ENCODE measurements around the gene ISOC1.

ISOC1 gene

GRCh38 chr5:129112295-129112694, 17.7 kb downstream of the ISOC1 start:
- H3K9ac ChIP-seq (ENCODE audit: low read depth, low read length), result no peak overlapping the region

GRCh38 chr5:129113867-129114266, 19.3 kb downstream of the ISOC1 start:
- no peaks in the 10 kb centered on the region for H3K36me3 ChIP-seq (ENCODE audit: control insufficient read depth, insufficient read depth, low read length)
- no peak overlapping the region for H3K27ac ChIP-seq (ENCODE audit: low read depth, low read length)
- H3K9ac ChIP-seq (ENCODE audit: low read depth, low read length), result no peak overlapping the region
- H3K4me1 ChIP-seq (ENCODE audit: control insufficient read depth, insufficient read depth, low read length), result peaks cover 27% of the 10 kb centered on the region; the same call in 1 of the 2 replicates
- H3K27me3 ChIP-seq (ENCODE audit: control insufficient read depth, insufficient read depth, low read length), result no peaks in the 10 kb centered on the region
- H3K9me3 ChIP-seq (ENCODE audit: control insufficient read depth, insufficient read depth, low read length), result no peaks in the 10 kb centered on the region
- H3K4me3 ChIP-seq (ENCODE audit: low read depth, low read length), result no peak overlapping the region

More at GRCh38 chr5:129112295-129112694, 17.7 kb downstream of the ISOC1 start:
- Histone ChIP-seq H3K9me3 (ENCODE audit: control insufficient read depth, insufficient read depth, low read length) (no peaks in the 10 kb centered on the region), H3K4me3 (ENCODE audit: low read depth, low read length) (no peak overlapping the region), H3K27ac (ENCODE audit: low read depth, low read length) (no peak overlapping the region), H3K27me3 (ENCODE audit: control insufficient read depth, insufficient read depth, low read length) (no peaks in the 10 kb centered on the region), H3K36me3 (ENCODE audit: control insufficient read depth, insufficient read depth, low read length) (no peaks in the 10 kb centered on the region), H3K4me1 (ENCODE audit: control insufficient read depth, insufficient read depth, low read length) (peaks cover 27% of the 10 kb centered on the region; the same call in 1 of the 2 replicates)

- Histone ChIP-seq H3K36me3 (ENCODE audit: control insufficient read depth, insufficient read depth, low read length) (no peaks in the 10 kb centered on the region), H3K9ac (ENCODE audit: low read depth, low read length) (no peak overlapping the region), H3K27ac (ENCODE audit: low read depth, low read length) (no peak overlapping the region), H3K4me1 (ENCODE audit: control insufficient read depth, insufficient read depth, low read length) (peaks cover 27% of the 10 kb centered on the region; the same call in 1 of the 2 replicates), H3K9me3 (ENCODE audit: control insufficient read depth, insufficient read depth, low read length) (no peaks in the 10 kb centered on the region), H3K27me3 (ENCODE audit: control insufficient read depth, insufficient read depth, low read length) (no peaks in the 10 kb centered on the region), H3K4me3 (ENCODE audit: low read depth, low read length) (no peak overlapping the region)
Measured at GRCh38 chr5:129114539-129115193, 20.1 kb downstream of the ISOC1 start.

- H3K27me3 ChIP-seq (ENCODE audit: control insufficient read depth, insufficient read depth, low read length), result no peaks in the 10 kb centered on the region
- H3K4me3 ChIP-seq (ENCODE audit: low read depth, low read length), result no peak overlapping the region
- H3K9me3 ChIP-seq (ENCODE audit: control insufficient read depth, insufficient read depth, low read length), result no peaks in the 10 kb centered on the region
- H3K27ac ChIP-seq (ENCODE audit: low read depth, low read length), result no peak overlapping the region
- H3K9ac ChIP-seq (ENCODE audit: low read depth, low read length), result no peak overlapping the region
- no peaks in the 10 kb centered on the region for H3K36me3 ChIP-seq (ENCODE audit: control insufficient read depth, insufficient read depth, low read length)
- H3K4me1 ChIP-seq (ENCODE audit: control insufficient read depth, insufficient read depth, low read length), result peaks cover 27% of the 10 kb centered on the region; the same call in 1 of the 2 replicates
Measured at GRCh38 chr5:129115680-129116079, 21.1 kb downstream of the ISOC1 start.

GRCh38 chr5:129116797-129117196, 22.2 kb downstream of the ISOC1 start:
- H3K27ac ChIP-seq (ENCODE audit: low read depth, low read length), result no peak overlapping the region

GRCh38 chr5:129118405-129118804, 23.9 kb downstream of the ISOC1 start:
- Histone ChIP-seq H3K4me1 (ENCODE audit: control insufficient read depth, insufficient read depth, low read length) (peaks cover 27% of the 10 kb centered on the region; the same call in 1 of the 2 replicates), H3K27ac (ENCODE audit: low read depth, low read length) (no peak overlapping the region), H3K9me3 (ENCODE audit: control insufficient read depth, insufficient read depth, low read length) (no peaks in the 10 kb centered on the region), H3K36me3 (ENCODE audit: control insufficient read depth, insufficient read depth, low read length) (no peaks in the 10 kb centered on the region), H3K27me3 (ENCODE audit: control insufficient read depth, insufficient read depth, low read length) (no peaks in the 10 kb centered on the region), H3K4me3 (ENCODE audit: low read depth, low read length) (no peak overlapping the region), H3K9ac (ENCODE audit: low read depth, low read length) (no peak overlapping the region)

More at GRCh38 chr5:129116797-129117196, 22.2 kb downstream of the ISOC1 start:
- no peaks in the 10 kb centered on the region for H3K27me3 ChIP-seq (ENCODE audit: control insufficient read depth, insufficient read depth, low read length)
- peaks cover 27% of the 10 kb centered on the region; the same call in 1 of the 2 replicates for H3K4me1 ChIP-seq (ENCODE audit: control insufficient read depth, insufficient read depth, low read length)
- no peak overlapping the region for H3K4me3 ChIP-seq (ENCODE audit: low read depth, low read length)
- H3K36me3 ChIP-seq (ENCODE audit: control insufficient read depth, insufficient read depth, low read length), result no peaks in the 10 kb centered on the region
- no peaks in the 10 kb centered on the region for H3K9me3 ChIP-seq (ENCODE audit: control insufficient read depth, insufficient read depth, low read length)
- H3K9ac ChIP-seq (ENCODE audit: low read depth, low read length), result no peak overlapping the region

GRCh38 chr5:129118826-129119225, 24.3 kb downstream of the ISOC1 start:
- no peak overlapping the region for H3K4me3 ChIP-seq (ENCODE audit: low read depth, low read length)
- H3K27ac ChIP-seq (ENCODE audit: low read depth, low read length), result no peak overlapping the region
- H3K9me3 ChIP-seq (ENCODE audit: control insufficient read depth, insufficient read depth, low read length), result no peaks in the 10 kb centered on the region
- no peaks in the 10 kb centered on the region for H3K27me3 ChIP-seq (ENCODE audit: control insufficient read depth, insufficient read depth, low read length)
- peaks cover 27% of the 10 kb centered on the region; the same call in 1 of the 2 replicates for H3K4me1 ChIP-seq (ENCODE audit: control insufficient read depth, insufficient read depth, low read length)
- no peak overlapping the region for H3K9ac ChIP-seq (ENCODE audit: low read depth, low read length)
- H3K36me3 ChIP-seq (ENCODE audit: control insufficient read depth, insufficient read depth, low read length), result no peaks in the 10 kb centered on the region

- Histone ChIP-seq H3K27me3 (ENCODE audit: control insufficient read depth, insufficient read depth, low read length) (no peaks in the 10 kb centered on the region), H3K9me3 (ENCODE audit: control insufficient read depth, insufficient read depth, low read length) (no peaks in the 10 kb centered on the region), H3K4me1 (ENCODE audit: control insufficient read depth, insufficient read depth, low read length) (peaks cover 20% of the 10 kb centered on the region; the same call in 1 of the 2 replicates), H3K4me3 (ENCODE audit: low read depth, low read length) (no peak overlapping the region), H3K9ac (ENCODE audit: low read depth, low read length) (no peak overlapping the region), H3K36me3 (ENCODE audit: control insufficient read depth, insufficient read depth, low read length) (no peaks in the 10 kb centered on the region), H3K27ac (ENCODE audit: low read depth, low read length) (no peak overlapping the region)
Measured at GRCh38 chr5:129120158-129120581, 25.6 kb downstream of the ISOC1 start.

- Histone ChIP-seq H3K36me3 (ENCODE audit: control insufficient read depth, insufficient read depth, low read length) (no peaks in the 10 kb centered on the region), H3K9ac (ENCODE audit: low read depth, low read length) (no peak overlapping the region), H3K27me3 (ENCODE audit: control insufficient read depth, insufficient read depth, low read length) (no peaks in the 10 kb centered on the region), H3K4me3 (ENCODE audit: low read depth, low read length) (no peak overlapping the region), H3K27ac (ENCODE audit: low read depth, low read length) (no peak overlapping the region), H3K4me1 (ENCODE audit: control insufficient read depth, insufficient read depth, low read length) (no peaks in the 10 kb centered on the region), H3K9me3 (ENCODE audit: control insufficient read depth, insufficient read depth, low read length) (no peaks in the 10 kb centered on the region)
Measured at GRCh38 chr5:129122560-129122959, 28.0 kb downstream of the ISOC1 start.

GRCh38 chr5:129124608-129125007, 30.1 kb downstream of the ISOC1 start:
- Histone ChIP-seq H3K27me3 (ENCODE audit: control insufficient read depth, insufficient read depth, low read length) (no peaks in the 10 kb centered on the region), H3K36me3 (ENCODE audit: control insufficient read depth, insufficient read depth, low read length) (no peaks in the 10 kb centered on the region), H3K4me3 (ENCODE audit: low read depth, low read length) (no peak overlapping the region), H3K9ac (ENCODE audit: low read depth, low read length) (no peak overlapping the region), H3K4me1 (ENCODE audit: control insufficient read depth, insufficient read depth, low read length) (no peaks in the 10 kb centered on the region), H3K9me3 (ENCODE audit: control insufficient read depth, insufficient read depth, low read length) (no peaks in the 10 kb centered on the region), H3K27ac (ENCODE audit: low read depth, low read length) (no peak overlapping the region)

- Histone ChIP-seq H3K4me3 (ENCODE audit: low read depth, low read length) (no peak overlapping the region), H3K9ac (ENCODE audit: low read depth, low read length) (no peak overlapping the region), H3K27ac (ENCODE audit: low read depth, low read length) (no peak overlapping the region), H3K4me1 (ENCODE audit: control insufficient read depth, insufficient read depth, low read length) (no peaks in the 10 kb centered on the region), H3K9me3 (ENCODE audit: control insufficient read depth, insufficient read depth, low read length) (no peaks in the 10 kb centered on the region), H3K27me3 (ENCODE audit: control insufficient read depth, insufficient read depth, low read length) (no peaks in the 10 kb centered on the region), H3K36me3 (ENCODE audit: control insufficient read depth, insufficient read depth, low read length) (no peaks in the 10 kb centered on the region)
Measured at GRCh38 chr5:129125819-129126218, 31.3 kb downstream of the ISOC1 start.

All from HUES48 (cell line).